Neural cell (in vitro differentiated cells): ENCODE data around the gene NHERF2. TPM values are rescaled to one million over a fixed set of nuclear protein-coding genes. Genes with fewer than 3 reads are reported as not detected.

Experiments
- H2AFZ ChIP-seq: fragments of 200-600, 300-800 bp; sonication (generic), shearing (Covaris generic); 2 replicates; pipeline ENCODE4 v1.6.0; 2014; ENCODE audit warnings: low read depth, mild to moderate bottlenecking, antibody characterized with exemption, low read length, moderate library complexity
- H3F3A ChIP-seq: fragments of 200-600 bp; shearing (Covaris generic); 2 replicates; pipeline ENCODE4 v1.6.1; 2016; ENCODE audit warnings: mild to moderate bottlenecking, moderate library complexity, mixed read lengths, antibody characterized with exemption, low read length; ENCODE audit not compliant: insufficient read depth, poor library complexity, severe bottlenecking
- H3K27ac ChIP-seq: fragments of 200-600, 300-800 bp; sonication (generic), shearing (Covaris generic); 2 replicates; pipeline ENCODE4 v1.5.1; 2014; ENCODE audit warnings: mild to moderate bottlenecking, low read length, moderate library complexity
- H3K27me3 ChIP-seq: fragments of 300-800, 200-600 bp; sonication (generic), shearing (Covaris generic); 2 replicates; pipeline ENCODE4 v1.6.0; 2014; ENCODE audit warnings: mild to moderate bottlenecking, low read depth, low read length, moderate library complexity; ENCODE audit not compliant: insufficient read depth
- H3K36me3 ChIP-seq: fragments of 300-800, 200-600 bp; sonication (generic), shearing (Covaris generic); 2 replicates; pipeline ENCODE4 v1.5.1; 2014; ENCODE audit warnings: mild to moderate bottlenecking, antibody characterized with exemption, low read length, moderate library complexity; ENCODE audit not compliant: insufficient read depth
- H3K4me2 ChIP-seq: fragments of 300-800, 200-600 bp; sonication (generic), shearing (Covaris generic); 2 replicates; pipeline ENCODE4 v1.6.0; 2014; ENCODE audit warnings: mild to moderate bottlenecking, low read length
- H3K4me3 ChIP-seq: fragments of 300-800, 200-600 bp; sonication (generic), shearing (Covaris generic); 2 replicates; pipeline ENCODE4 v1.5.1; 2014; ENCODE audit warnings: mild to moderate bottlenecking, low read length, moderate library complexity
- H3K79me2 ChIP-seq: fragments of 200-600 bp; shearing (Covaris generic); replicated peaks from 2 replicates; pipeline ENCODE4 v1.6.0; 2014; ENCODE audit warnings: mild to moderate bottlenecking, low read length, moderate library complexity; ENCODE audit not compliant: insufficient read depth
- H3K9ac ChIP-seq: fragments of 300-800, 200-600 bp; sonication (generic), shearing (Covaris generic); 2 replicates; pipeline ENCODE4 v1.6.1; 2016; ENCODE audit warnings: mild to moderate bottlenecking, low read length, mixed read lengths
- H3K9me2 ChIP-seq: fragments of 200-600 bp; shearing (Covaris generic); 2 replicates; pipeline ENCODE4 v1.6.1; 2016; ENCODE audit warnings: mild to moderate bottlenecking, low read length, mixed read lengths; ENCODE audit not compliant: insufficient read depth
- H3K9me3 ChIP-seq: fragments of 200-600, 300-800 bp; sonication (generic), shearing (Covaris generic); 2 replicates; pipeline ENCODE4 v1.6.1; 2016; ENCODE audit warnings: mild to moderate bottlenecking, mixed run types, low read length, moderate library complexity, mixed read lengths
- H4K20me1 ChIP-seq: fragments of 200-600 bp; shearing (Covaris generic); 2 replicates; pipeline ENCODE4 v1.6.1; 2016; ENCODE audit warnings: mild to moderate bottlenecking, mixed run types; ENCODE audit not compliant: insufficient read depth
- CTCF ChIP-seq: fragments of 450-650 bp; IDR thresholded peaks from 2 replicates; pipeline ENCODE4 v1.5.1; 2014; ENCODE audit warnings: antibody characterized with exemption, mild to moderate bottlenecking, moderate library complexity; ENCODE audit not compliant: poor library complexity, severe bottlenecking
- EP300 ChIP-seq: fragments of 450-650 bp; conservative IDR thresholded peaks from 2 replicates; pipeline ENCODE4 v1.6.1; 2014; ENCODE audit warnings: antibody characterized with exemption, mild to moderate bottlenecking, moderate library complexity; ENCODE audit not compliant: poor library complexity, severe bottlenecking
- EZH2 ChIP-seq: fragments of 200-600, 300-800 bp; shearing (Covaris generic), sonication (generic); IDR thresholded peaks from 2 replicates; pipeline ENCODE4 v1.6.1; 2014; ENCODE audit warnings: antibody characterized with exemption, low read length, borderline replicate concordance, mild to moderate bottlenecking; ENCODE audit not compliant: insufficient read depth, poor library complexity, severe bottlenecking
- MXI1 ChIP-seq: fragments of 450-650 bp; conservative IDR thresholded peaks from 2 replicates; pipeline ENCODE4 v1.6.1; 2014; ENCODE audit warnings: antibody characterized with exemption, mild to moderate bottlenecking; ENCODE audit not compliant: poor library complexity, severe bottlenecking
- POLR2AphosphoS5 ChIP-seq: IDR thresholded peaks from 2 replicates; pipeline ENCODE4 v1.6.1; 2012
- RAD21 ChIP-seq: fragments of 450-650 bp; conservative IDR thresholded peaks from 2 replicates; pipeline ENCODE4 v1.6.1; 2014; ENCODE audit warnings: antibody characterized with exemption, mild to moderate bottlenecking, moderate library complexity
- REST ChIP-seq: IDR thresholded peaks from 2 replicates; pipeline ENCODE4 v1.6.1; 2012; ENCODE audit warnings: borderline replicate concordance
- SMC3 ChIP-seq: fragments of 450-650 bp; conservative IDR thresholded peaks from 2 replicates; pipeline ENCODE4 v1.6.1; 2014; ENCODE audit warnings: antibody characterized with exemption, mild to moderate bottlenecking, moderate library complexity; ENCODE audit not compliant: poor library complexity
- TAF1 ChIP-seq: IDR thresholded peaks from 2 replicates; pipeline ENCODE4 v1.6.1; 2012; ENCODE audit warnings: low read depth
- polyA plus RNA-seq: library from polyadenylated mRNA; depleted of rRNA; stranded (reverse); fragments of >200 nt; gene quantifications from 2 replicates; pipeline ENCODE4 v1.2.3, GENCODE V29; 2014

NHERF2 gene
- polyA plus RNA-seq, 1 donor from 2014 or later = 3.4 TPM

- Histone ChIP-seq H3K27ac (no peak overlapping the region), H3K9me3 (no peaks in the 10 kb centered on the region), H3K79me2 (no peaks in the 10 kb centered on the region), H3K4me3 (no peak overlapping the region), H3K9me2 (no peaks in the 10 kb centered on the region), H4K20me1 (no peaks in the 10 kb centered on the region), H3K36me3 (no peaks in the 10 kb centered on the region), H3F3A (no peaks in the 10 kb centered on the region), H3K27me3 (no peaks in the 10 kb centered on the region), H3K9ac (no peak overlapping the region), H2AFZ (no peak overlapping the region), H3K4me2 (no peak overlapping the region)
- TF ChIP-seq REST = no peak
- TF ChIP-seq RAD21 = no peak
These were observed 56.3 kb downstream of the NHERF2 start for GRCh38 chr16:2082983-2083364.

- Histone ChIP-seq H3K9me3 (no peaks in the 10 kb centered on the region), H3K36me3 (no peaks in the 10 kb centered on the region), H3F3A (no peaks in the 10 kb centered on the region), H3K4me3 (no peak overlapping the region), H3K9ac (no peak overlapping the region), H4K20me1 (no peaks in the 10 kb centered on the region), H3K27ac (no peak overlapping the region), H2AFZ (no peak overlapping the region), H3K79me2 (no peaks in the 10 kb centered on the region), H3K9me2 (no peaks in the 10 kb centered on the region), H3K27me3 (no peaks in the 10 kb centered on the region), H3K4me2 (no peak overlapping the region)
- no peak for TF ChIP-seq SMC3
- no peak for TF ChIP-seq EZH2
- TF ChIP-seq EP300 = no peak
These were observed 56.7 kb downstream of the NHERF2 start for GRCh38 chr16:2083409-2083808.

- no peaks in the 10 kb centered on the region for H3F3A ChIP-seq
- no peaks in the 10 kb centered on the region for H3K79me2 ChIP-seq
- no peak overlapping the region for H3K4me2 ChIP-seq
- TF ChIP-seq MXI1 (no peak), REST (no peak), POLR2AphosphoS5 (no peak), RAD21 (no peak), EP300 (no peak), CTCF (no peak), SMC3 (no peak), TAF1 (no peak)
- H3K27ac ChIP-seq = no peak overlapping the region
- H3K9me3 ChIP-seq = no peaks in the 10 kb centered on the region
- no peaks in the 10 kb centered on the region for H4K20me1 ChIP-seq
- no peak overlapping the region for H3K9ac ChIP-seq
- H3K27me3 ChIP-seq = no peaks in the 10 kb centered on the region
- no peaks in the 10 kb centered on the region for H3K36me3 ChIP-seq
- H2AFZ ChIP-seq = no peak overlapping the region
- H3K4me3 ChIP-seq = no peak overlapping the region
- no peaks in the 10 kb centered on the region for H3K9me2 ChIP-seq
These were observed 57.4 kb downstream of the NHERF2 start for GRCh38 chr16:2083876-2084780.
